Eye (tissue), 1 donor: Measurements from ENCODE around the gene LRP1.

Experiments used
- DNase-seq: peaks from one replicate; pipeline ENCODE4 v3.0.0-alpha.2; 2015

Gene LRP1

DNA sequence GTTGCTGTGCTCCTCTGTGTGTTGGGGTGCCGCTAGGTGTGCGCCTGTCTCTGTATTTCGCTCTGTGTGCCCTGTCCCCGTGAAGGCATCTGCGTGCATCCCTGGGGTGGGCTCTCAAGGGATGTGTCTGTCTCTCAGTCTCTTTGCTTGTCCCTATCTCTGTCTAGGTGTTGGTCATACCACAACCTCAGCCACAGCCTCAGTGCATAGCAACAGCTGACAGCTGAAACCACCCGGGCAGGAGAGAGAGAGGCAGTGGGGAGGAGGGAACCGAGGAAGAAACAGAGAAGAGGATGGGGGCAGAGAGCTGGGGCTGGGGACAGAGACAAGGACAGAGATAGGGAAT is 87.4 kb downstream of the LRP1 start:
- DNase-seq = peak; percentile 55

DNA sequence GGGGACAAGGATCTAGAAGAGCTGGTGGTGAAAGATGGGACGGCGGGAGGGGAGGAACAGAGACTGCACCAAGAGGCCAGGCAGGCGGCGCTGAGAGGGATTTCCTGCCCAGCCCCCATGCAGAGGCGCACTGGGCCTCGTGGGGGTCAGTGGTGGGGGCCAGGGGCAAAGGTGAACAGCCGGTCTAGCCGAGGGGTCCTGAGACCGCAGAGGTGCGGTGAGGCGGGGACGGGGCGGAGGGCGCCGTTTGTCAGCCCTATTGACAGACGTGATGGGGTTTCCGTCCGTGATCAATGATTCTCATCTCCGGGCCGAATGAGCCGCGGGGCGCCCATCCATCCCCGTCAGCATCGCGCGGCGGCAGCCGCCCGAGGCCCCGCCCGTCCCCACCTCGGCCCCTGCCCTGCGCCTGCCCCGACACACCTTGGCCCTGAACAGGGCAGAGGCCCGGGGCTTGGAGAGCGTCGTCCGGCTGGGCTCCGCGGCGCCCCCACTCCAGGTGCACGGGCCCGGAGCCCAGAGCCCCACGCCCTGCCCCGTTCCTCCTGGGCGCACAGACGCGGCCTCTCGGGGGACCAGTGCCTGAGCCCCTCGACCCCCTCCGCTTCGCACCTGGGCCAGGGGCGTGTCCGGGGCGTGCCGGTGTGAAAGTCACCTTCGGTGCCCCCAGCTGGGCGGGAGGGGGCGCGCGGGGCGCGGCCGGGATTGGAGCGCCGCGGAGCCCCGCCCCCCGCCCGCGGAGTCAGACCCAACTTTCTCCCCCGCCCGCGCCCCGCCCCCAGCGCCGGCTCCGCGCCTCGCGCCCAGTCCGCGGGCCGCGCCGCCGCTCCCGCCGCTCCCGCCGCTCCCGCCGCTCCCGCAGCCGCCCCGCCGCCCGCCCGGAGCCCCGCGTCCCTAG is 88.0 kb downstream of the LRP1 start, which contains the start of gene NXPH4:
Gene NXPH4 (plus strand): TSS at position 781 of the 898 bp plus-strand sequence. CDS start 176 bp downstream, outside the sequence.
- peak; percentile 50 for DNase-seq

DNA sequence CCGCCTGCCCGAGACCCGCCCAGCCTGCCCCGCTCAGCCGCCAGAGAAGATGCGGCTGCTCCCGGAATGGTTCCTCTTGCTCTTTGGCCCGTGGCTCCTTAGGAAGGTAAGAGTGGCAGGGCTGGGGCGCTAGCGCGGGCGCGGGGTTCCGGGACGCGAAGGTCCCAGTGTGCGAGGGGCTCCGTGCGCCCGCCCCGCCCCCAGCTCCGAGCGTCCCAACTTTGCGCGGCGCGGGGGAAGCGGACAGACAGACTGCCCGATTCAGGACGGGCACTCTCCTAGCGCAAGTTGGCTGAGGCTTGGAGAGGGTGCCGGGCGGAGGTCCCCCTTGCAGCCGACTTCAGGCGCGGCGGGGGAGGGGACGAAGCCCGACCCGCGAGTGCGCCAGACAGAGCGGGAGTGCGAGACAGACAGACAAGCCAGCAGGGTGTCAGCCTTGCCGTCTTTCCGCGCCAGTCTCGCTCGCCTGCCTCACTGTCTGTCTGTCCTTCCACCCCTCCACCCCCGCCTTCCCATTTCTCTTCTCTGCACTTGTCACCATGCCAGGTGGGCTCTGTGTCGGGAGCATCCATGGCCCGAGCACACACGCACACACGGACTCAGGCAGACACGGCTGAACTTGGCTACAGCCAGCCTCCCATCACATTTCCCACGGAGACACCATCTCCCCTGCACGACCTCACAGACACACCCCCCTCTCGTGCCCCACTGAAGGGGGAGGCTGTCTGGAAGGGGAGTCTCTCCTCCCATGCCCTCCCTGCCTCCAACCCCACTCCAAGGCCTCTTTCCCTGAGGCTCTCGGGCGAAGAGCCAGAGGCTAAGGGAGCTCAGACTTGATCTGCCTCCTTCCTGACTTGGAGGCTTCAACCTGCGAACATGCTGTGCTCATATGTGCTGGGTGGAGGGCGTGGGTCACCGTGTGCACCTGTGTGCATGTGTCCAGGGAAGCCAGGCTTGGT is 88.9 kb downstream of the LRP1 start:
- peak; percentile 70 for DNase-seq

DNA sequence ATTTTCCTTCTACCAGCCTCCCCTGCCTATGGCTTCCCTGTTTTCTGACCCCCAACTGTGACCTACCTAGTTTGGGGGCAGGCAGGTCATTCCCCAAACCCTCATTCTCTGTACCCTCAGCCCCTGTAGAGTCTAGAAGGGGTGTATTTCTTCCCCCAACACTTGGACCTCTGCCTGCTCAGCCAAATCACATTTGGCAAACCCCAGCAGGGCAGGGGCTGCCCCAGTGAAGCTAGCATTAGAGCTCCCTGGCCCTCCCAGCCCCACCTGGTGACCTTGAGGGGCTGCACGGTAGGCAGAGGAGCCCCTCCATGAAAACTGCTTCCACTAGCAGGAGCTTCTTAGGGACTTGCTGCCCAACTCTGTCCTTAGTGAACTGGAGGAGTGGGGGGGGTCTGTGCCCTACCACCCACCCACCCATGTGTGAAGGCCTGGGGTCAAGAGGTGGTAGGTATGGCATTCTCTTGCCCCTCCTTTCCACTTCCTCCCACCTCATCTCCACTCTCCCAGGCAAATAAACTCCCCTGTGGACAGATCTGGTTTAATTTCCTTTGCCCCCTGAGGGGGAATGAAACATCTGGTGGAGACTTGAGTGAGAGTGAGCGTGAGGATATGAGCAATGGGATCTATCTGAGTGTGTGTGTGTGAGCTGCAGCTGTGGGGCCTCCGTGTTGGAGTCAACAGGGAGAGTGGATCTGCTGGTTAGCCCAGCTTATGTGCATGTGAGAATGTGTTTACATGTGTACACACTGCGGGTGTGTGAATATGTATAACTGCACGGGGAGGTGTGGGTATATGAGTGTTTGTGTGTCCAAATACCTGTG is 90.0 kb downstream of the LRP1 start:
- peak; percentile 46 for DNase-seq

- peak; percentile 53 for DNase-seq
These were observed 91.1 kb downstream of the LRP1 start for GRCh38 chr12:57219205-57219992.

DNA sequence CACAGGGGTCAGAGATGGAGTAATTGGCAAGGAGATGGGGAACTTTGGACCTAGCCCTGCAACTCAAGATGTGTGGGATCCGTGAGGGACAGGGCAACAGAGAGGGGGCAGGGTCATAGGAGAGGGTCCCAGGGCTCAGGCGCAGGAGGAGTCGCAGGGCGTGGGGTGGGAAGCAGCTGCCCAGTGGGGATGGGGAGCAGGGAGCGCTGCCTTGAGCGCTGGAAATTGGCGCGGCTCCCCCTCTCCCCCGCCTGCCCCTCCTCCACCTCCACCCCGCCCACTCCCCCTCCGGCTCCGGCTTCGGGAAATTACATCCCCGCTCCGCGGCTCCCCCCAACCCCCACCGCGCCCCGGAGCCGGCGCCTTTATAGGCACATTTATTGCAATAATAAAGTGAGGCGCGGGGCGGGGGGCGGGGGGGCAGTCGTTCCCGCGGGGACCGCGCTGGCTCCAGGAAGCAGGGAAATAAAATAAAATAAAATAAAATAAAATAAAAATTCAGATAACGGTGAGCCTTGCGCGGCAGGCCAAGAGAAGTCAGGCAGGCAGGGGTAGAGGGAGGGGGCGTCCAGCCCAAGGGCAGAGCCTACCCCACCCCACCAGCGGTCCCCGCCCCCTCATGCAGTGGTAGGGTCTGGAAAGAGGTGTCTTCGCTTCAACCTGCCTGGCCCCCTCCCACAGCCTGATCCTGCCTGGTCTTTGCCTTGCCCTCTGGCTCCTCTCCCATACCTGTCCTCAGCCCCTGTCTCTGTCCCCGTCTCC is 91.9 kb downstream of the LRP1 start:
- peak; percentile 44 for DNase-seq

GRCh38 chr12:57220770-57221168 is 92.5 kb downstream of the LRP1 start:
- peak; percentile 6 for DNase-seq

DNA sequence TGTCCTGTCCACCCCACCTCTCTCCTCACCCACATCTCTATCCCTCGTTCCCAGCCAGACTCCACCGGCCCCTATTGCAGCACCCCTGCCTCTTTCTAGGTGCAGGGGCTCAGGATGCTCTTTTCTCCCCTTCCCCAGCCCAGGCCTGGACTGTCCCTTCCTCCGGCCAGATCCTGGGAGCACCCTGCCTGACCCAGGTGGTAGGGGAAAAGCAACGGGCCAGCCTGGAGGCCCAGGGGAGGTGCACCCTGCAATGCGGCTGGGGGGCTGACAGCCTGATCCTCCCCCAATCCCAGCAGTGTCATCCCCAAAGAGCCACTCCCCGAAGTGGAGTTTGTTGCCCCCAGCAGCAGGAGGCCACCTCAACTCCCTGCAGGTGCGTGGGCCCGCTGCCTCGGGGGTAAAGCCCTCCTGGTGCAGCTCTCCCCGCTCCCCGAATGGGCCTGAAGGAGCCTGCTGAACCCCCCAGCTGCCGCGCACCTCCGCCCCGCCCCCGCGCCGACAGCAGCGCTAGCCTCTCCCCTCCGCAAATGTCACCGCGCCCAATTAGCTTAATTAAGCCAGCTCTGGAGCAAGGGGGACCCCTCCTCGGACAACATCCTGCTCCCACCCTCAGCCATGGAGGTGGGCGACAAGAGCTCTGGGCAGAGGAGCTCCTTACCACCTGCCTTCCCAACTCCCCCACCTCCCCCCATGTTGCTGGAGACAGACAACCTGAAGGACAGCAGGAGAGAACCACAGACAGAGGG is 93.1 kb downstream of the LRP1 start:
- no peak for DNase-seq

GRCh38 chr12:57222286-57223190 is 94.3 kb downstream of the LRP1 start:
- peak; percentile 29 for DNase-seq

- peak; percentile 47 for DNase-seq
These were observed 95.2 kb downstream of the LRP1 start for GRCh38 chr12:57223191-57224165.

DNA sequence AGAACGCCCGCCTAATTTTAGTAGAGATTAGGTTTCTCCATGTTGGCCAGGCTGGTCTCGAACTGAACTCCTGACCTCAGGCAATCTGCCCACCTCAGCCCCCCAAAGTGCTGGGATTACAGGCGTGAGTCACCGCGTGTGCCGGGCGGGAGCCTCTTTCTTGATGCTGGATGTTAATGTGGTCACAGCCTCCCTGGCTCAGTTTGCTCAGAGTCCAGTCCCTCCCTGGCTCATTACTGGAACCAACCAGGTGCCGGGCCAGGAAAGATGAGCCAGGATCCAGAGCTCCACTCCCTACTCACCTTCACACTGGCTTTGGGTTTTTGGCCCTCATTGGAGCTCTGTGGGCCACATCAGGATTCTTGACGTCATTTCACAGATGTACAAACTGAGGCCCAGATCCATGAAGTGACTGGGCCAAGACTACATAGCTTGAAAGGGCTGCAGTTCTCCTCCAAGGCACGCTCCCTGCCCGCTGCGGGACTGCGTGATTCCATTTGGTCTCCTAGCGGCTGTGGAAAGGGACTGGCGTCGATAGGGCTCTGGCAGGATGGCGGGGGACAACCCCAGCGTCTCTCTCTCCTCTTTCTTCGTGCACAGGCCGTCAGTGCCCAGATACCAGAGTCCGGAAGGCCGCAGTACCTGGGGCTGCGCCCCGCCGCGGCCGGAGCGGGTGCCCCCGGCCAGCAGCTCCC is 96.1 kb downstream of the LRP1 start:
- no peak for DNase-seq

- DNase-seq = peak; percentile 64
These were observed 96.8 kb downstream of the LRP1 start for GRCh38 chr12:57224973-57225679.

- DNase-seq = no peak
These were observed 97.5 kb downstream of the LRP1 start for GRCh38 chr12:57225680-57226210.

GRCh38 chr12:57226588-57227314 is 98.5 kb downstream of the LRP1 start:
- peak; percentile 54 for DNase-seq

DNA sequence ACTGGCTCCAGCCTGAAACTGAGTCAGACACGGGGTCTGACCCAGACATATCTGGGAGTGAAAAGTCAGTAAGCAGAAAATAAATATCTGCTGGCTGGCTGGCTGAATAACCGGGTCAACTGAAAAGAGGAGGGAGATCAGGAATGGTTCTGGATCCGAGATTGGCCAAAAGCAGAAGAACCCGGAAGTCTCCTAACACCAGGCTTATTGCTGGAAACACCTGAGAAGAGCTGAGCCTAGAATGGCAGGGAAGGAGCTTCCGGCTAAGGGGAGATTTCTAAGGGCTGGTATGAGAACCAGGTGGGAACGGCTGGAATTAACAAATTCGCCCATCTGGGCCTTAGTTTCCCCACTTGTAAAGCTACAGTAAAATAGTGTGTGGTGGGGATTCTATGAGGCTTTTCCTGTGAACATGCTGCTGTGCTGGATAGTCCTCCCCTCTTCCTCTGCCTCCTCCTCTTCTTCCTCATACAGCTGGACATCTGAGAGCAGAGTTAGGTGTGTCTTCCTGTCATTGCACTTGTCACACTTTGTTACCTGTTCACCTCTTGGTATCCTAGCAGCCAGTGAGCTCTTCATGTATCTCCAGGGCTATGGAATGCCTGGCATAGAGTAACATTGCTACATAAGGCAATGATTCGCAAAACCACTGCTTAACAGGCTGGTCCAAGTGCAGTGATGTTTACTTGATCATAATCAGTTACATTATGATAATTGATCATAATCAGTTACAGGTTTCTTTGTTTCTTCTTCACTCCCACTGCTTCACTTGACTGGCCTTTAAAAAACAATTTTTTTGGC is 99.2 kb downstream of the LRP1 start:
- DNase-seq = peak; percentile 18
